ENCODE measurements around the gene OR9Q2. TPM values are rescaled to one million over a fixed set of nuclear protein-coding genes. Genes with fewer than 3 reads are reported as not detected.
"Not testable (repeated sequence)": the region's sequence is repeated elsewhere in the genome, so short reads cannot be mapped to it uniquely, and the experiment has no call there.

Gene OR9Q2
- total RNA-seq, 2 donors from 2014 or later, result not detected

GRCh38 chr11:58204042-58204441, 15.2 kb downstream of the OR9Q2 start, which contains the start of gene OR1S2:
Gene OR1S2 (minus strand): TSS chr11:58204142. CDS start chr11:58204142, 0 bp downstream.
- Mint-ChIP-seq H3K9me3 (peaks cover 7% of the 10 kb centered on the region), H3K4me3 (no peak within 1 kb of the TSS), H3K27ac (no peak within 1 kb of the TSS)

GRCh38 chr11:58212420-58212819, 23.6 kb downstream of the OR9Q2 start, which contains the start of gene OR1S1:
Gene OR1S1 (plus strand): TSS chr11:58212720.
- not testable (repeated sequence) for H3K36me3 Mint-ChIP-seq; H3K4me1 Mint-ChIP-seq (ENCODE audit: low read depth in 2 of 2); H3K4me3 Mint-ChIP-seq; H3K9me3 Mint-ChIP-seq; ATAC-seq; H3K27ac Mint-ChIP-seq; DNase-seq (ENCODE audit: low spot score)
- H3K27me3 Mint-ChIP-seq, result peaks cover 10 to 25% of the 10 kb centered on the region in 2 donors

More at GRCh38 chr11:58204042-58204441, 15.2 kb downstream of the OR9Q2 start, which contains the start of gene OR1S2:
- peaks cover 2 to 30% of the 10 kb centered on the region in 2 donors for H3K27me3 Mint-ChIP-seq
- H3K4me1 Mint-ChIP-seq (ENCODE audit: low read depth in 2 of 2), result no peaks in the 10 kb centered on the region
- DNase-seq (ENCODE audit: low spot score) (no peak), ATAC-seq (no peak)
- H3K36me3 Mint-ChIP-seq, result peaks cover 1% of the 10 kb centered on the region

- Mint-ChIP-seq H3K27me3 (peaks cover 5 to 12% of the 10 kb centered on the region in 2 donors), H3K27ac (no peak overlapping the region), H3K36me3 (no peaks in the 10 kb centered on the region), H3K4me3 (no peak overlapping the region), H3K9me3 (peaks cover 3% of the 10 kb centered on the region), H3K4me1 (ENCODE audit: low read depth in 2 of 2) (no peaks in the 10 kb centered on the region)
- ATAC-seq, result no peak
- DNase-seq (ENCODE audit: low spot score), result no peak
These were observed 27.6 kb downstream of the OR9Q2 start for GRCh38 chr11:58216476-58216875.

GRCh38 chr11:58222721-58223120, 33.9 kb downstream of the OR9Q2 start:
- Mint-ChIP-seq H3K4me3 (no peak overlapping the region), H3K36me3 (no peaks in the 10 kb centered on the region), H3K27ac (no peak overlapping the region), H3K27me3 (no peaks in the 10 kb centered on the region), H3K9me3 (no peaks in the 10 kb centered on the region), H3K4me1 (ENCODE audit: low read depth in 2 of 2) (no peaks in the 10 kb centered on the region)
- ATAC-seq (no peak), DNase-seq (ENCODE audit: low spot score) (no peak)

- Mint-ChIP-seq H3K27ac (no peak overlapping the region), H3K27me3 (peaks cover 0 to 6% of the 10 kb centered on the region in 2 donors), H3K4me3 (no peak overlapping the region), H3K9me3 (peaks cover 6% of the 10 kb centered on the region), H3K4me1 (ENCODE audit: low read depth in 2 of 2) (no peaks in the 10 kb centered on the region), H3K36me3 (no peaks in the 10 kb centered on the region)
- ATAC-seq, result peak; percentile 20 to 52
- DNase-seq (ENCODE audit: low spot score), result no peak
These were observed 39.2 kb downstream of the OR9Q2 start for GRCh38 chr11:58227956-58228615.

Other genes starting within 250 kb of the OR9Q2 start
- not detected for gene OR9Q1, start 165.2 kb upstream of the OR9Q2 start, total RNA-seq
- gene OR6Q1, start 158.1 kb upstream of the OR9Q2 start, total RNA-seq, result not detected
- not detected for gene OR9I1, start 63.5 kb upstream of the OR9Q2 start, total RNA-seq
- not detected for gene OR1S2, start 15.1 kb downstream of the OR9Q2 start, total RNA-seq
- not detected for gene OR1S1, start 23.6 kb downstream of the OR9Q2 start, total RNA-seq
- not detected for gene OR10Q1, start 39.8 kb downstream of the OR9Q2 start, total RNA-seq
- gene OR10W1, start 79.2 kb downstream of the OR9Q2 start, total RNA-seq, result not detected
- gene OR5B17, start 170.0 kb downstream of the OR9Q2 start, total RNA-seq, result not detected
- not detected for gene OR5B3, start 217.8 kb downstream of the OR9Q2 start, total RNA-seq
- not detected for gene OR5B2, start 239.1 kb downstream of the OR9Q2 start, total RNA-seq